OCI-LY7 (cell line): ENCODE results near the gene SMTN.

ENCODE experiments used
- EZH2phosphoT487 ChIP-seq: fragments of 200-600 bp; sonication (generic); IDR thresholded peaks from 2 replicates; pipeline ENCODE4 v1.6.1; 2018; ENCODE audit warnings: low read depth, borderline replicate concordance, mild to moderate bottlenecking, mixed run types, antibody characterized with exemption, low read length, moderate library complexity, mixed read lengths
- TF ChIP-seq, protein P1 (sequence below): fragments of 200-600 bp; sonication (generic); conservative IDR thresholded peaks from 2 replicates; pipeline ENCODE4 v1.5.1; 2014; ENCODE audit warnings: mild to moderate bottlenecking, antibody characterized with exemption, low read length, moderate library complexity, mixed read lengths

DNA sequence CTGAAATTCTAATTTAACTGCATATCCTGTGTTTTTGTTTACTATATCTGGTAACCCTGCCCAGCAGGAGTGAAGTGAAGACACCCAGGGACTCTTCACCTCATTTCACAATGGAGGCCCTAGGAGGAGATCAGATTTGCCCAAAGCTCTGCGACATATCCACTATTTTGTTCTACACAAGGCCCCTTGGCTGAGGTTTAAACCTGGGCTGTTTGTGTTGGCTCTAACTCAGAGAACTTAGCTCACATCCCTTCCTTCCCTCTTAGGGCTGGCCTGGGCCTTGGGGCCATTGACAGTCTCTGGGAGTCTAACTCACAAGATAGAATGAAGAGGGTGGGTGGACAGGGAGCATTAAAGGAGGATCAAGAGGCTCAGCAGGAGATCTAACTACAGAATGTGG lies 67.4 kb downstream of the SMTN start:
- TF ChIP-seq, protein P1, sequence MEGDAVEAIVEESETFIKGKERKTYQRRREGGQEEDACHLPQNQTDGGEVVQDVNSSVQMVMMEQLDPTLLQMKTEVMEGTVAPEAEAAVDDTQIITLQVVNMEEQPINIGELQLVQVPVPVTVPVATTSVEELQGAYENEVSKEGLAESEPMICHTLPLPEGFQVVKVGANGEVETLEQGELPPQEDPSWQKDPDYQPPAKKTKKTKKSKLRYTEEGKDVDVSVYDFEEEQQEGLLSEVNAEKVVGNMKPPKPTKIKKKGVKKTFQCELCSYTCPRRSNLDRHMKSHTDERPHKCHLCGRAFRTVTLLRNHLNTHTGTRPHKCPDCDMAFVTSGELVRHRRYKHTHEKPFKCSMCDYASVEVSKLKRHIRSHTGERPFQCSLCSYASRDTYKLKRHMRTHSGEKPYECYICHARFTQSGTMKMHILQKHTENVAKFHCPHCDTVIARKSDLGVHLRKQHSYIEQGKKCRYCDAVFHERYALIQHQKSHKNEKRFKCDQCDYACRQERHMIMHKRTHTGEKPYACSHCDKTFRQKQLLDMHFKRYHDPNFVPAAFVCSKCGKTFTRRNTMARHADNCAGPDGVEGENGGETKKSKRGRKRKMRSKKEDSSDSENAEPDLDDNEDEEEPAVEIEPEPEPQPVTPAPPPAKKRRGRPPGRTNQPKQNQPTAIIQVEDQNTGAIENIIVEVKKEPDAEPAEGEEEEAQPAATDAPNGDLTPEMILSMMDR, result no peak
- no peak for TF ChIP-seq EZH2phosphoT487
